ENCODE results near the gene RIC8A. TPM values are rescaled to one million over a fixed set of nuclear protein-coding genes. Genes with fewer than 3 reads are reported as not detected.

Gene RIC8A
- polyA plus RNA-seq, 1 donor from 2014 or later: 128 TPM

DNA sequence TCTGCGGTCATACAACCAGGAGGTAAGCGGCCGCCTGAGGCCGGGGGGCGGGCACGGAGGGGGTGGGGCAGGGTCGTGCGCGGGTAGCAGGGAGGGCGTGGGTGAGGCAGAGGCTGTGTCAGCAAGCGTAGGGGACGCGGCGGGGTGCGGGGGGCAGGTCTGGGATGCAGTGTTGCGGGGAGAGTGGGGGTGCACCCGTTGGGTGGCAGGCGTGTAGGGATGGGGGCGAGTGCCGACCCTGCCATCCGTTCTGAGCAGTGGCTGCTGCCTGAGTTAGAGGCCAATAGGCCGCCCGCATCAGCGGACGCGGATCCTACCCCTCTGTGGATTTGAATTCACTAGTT lies 1.4 kb downstream of the RIC8A start:
- Histone ChIP-seq H3K9ac (ENCODE audit: low read length) (peak overlapping the region; percentile 98), H3K27me3 (ENCODE audit: insufficient read depth, low read depth, low read length) (no peaks in the 10 kb centered on the region), H3K4me3 (ENCODE audit: low read length) (peak overlapping the region; percentile 97), H3K27ac (ENCODE audit: low read length) (peak overlapping the region; percentile 96), H4K20me1 (ENCODE audit: insufficient read depth) (peaks cover 3% of the 10 kb centered on the region), H3K9me3 (ENCODE audit: low read length) (no peaks in the 10 kb centered on the region), H2AFZ (ENCODE audit: low read depth, low read length) (peak overlapping the region; percentile 14), H3K4me2 (ENCODE audit: low read length) (peak overlapping the region; percentile 65), H3K79me2 (replicated peaks; ENCODE audit: insufficient read depth, low read length) (peaks cover 30% of the 10 kb centered on the region), H3F3A (ENCODE audit: insufficient read depth, low read length, poor library complexity, severe bottlenecking) (no peaks in the 10 kb centered on the region), H3K9me2 (ENCODE audit: insufficient read depth, low read length) (no peaks in the 10 kb centered on the region), H3K36me3 (ENCODE audit: insufficient read depth, low read length) (no peaks in the 10 kb centered on the region)
- TF ChIP-seq SMC3 (conservative IDR thresholded peaks at IDR 0.05; ENCODE audit: poor library complexity): no peak
- no peak for TF ChIP-seq POLR2AphosphoS5 (IDR thresholded peaks at IDR 0.05)
- no peak for TF ChIP-seq MXI1 (conservative IDR thresholded peaks at IDR 0.05; ENCODE audit: poor library complexity, severe bottlenecking)

DNA sequence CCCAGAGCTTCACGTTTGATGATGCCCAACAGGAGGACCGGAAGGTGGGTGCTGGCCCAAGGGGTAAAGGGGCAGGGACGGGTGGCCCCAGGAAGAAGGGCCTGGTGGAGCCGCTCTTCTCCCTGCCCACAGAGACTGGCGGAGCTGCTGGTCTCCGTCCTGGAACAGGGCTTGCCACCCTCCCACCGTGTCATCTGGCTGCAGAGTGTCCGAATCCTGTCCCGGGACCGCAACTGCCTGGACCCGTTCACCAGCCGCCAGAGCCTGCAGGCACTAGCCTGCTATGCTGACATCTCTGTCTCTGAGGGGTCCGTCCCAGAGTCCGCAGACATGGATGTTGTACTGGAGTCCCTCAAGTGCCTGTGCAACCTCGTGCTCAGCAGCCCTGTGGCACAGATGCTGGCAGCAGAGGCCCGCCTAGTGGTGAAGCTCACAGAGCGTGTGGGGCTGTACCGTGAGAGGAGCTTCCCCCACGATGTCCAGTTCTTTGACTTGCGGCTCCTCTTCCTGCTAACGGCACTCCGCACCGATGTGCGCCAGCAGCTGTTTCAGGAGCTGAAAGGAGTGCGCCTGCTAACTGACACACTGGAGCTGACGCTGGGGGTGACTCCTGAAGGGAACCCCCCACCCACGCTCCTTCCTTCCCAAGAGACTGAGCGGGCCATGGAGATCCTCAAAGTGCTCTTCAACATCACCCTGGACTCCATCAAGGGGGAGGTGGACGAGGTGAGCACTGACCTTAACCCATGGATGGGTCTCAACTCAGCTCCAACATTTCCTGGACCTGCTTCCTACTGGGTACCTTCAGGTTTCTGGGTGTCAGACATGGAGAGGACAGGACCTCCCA lies 2.0 kb downstream of the RIC8A start:
- peaks cover 30% of the 10 kb centered on the region for H3K79me2 ChIP-seq (replicated peaks; ENCODE audit: insufficient read depth, low read length)
- peak overlapping the region; percentile 65 for H3K4me2 ChIP-seq (ENCODE audit: low read length)
- H3K36me3 ChIP-seq (ENCODE audit: insufficient read depth, low read length): no peaks in the 10 kb centered on the region
- H4K20me1 ChIP-seq (ENCODE audit: insufficient read depth): peaks cover 3% of the 10 kb centered on the region
- no peak for TF ChIP-seq EZH2 (IDR thresholded peaks at IDR 0.05; ENCODE audit: borderline replicate concordance, insufficient read depth, low read length, poor library complexity, severe bottlenecking)
- TF ChIP-seq, protein P1, sequence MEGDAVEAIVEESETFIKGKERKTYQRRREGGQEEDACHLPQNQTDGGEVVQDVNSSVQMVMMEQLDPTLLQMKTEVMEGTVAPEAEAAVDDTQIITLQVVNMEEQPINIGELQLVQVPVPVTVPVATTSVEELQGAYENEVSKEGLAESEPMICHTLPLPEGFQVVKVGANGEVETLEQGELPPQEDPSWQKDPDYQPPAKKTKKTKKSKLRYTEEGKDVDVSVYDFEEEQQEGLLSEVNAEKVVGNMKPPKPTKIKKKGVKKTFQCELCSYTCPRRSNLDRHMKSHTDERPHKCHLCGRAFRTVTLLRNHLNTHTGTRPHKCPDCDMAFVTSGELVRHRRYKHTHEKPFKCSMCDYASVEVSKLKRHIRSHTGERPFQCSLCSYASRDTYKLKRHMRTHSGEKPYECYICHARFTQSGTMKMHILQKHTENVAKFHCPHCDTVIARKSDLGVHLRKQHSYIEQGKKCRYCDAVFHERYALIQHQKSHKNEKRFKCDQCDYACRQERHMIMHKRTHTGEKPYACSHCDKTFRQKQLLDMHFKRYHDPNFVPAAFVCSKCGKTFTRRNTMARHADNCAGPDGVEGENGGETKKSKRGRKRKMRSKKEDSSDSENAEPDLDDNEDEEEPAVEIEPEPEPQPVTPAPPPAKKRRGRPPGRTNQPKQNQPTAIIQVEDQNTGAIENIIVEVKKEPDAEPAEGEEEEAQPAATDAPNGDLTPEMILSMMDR (IDR thresholded peaks at IDR 0.05; ENCODE audit: poor library complexity, severe bottlenecking): no peak
- no peak for TF ChIP-seq MXI1 (conservative IDR thresholded peaks at IDR 0.05; ENCODE audit: poor library complexity, severe bottlenecking)
- TF ChIP-seq RAD21 (conservative IDR thresholded peaks at IDR 0.05): no peak
- TF ChIP-seq EP300 (conservative IDR thresholded peaks at IDR 0.05; ENCODE audit: poor library complexity, severe bottlenecking): no peak
- TF ChIP-seq TAF1 (IDR thresholded peaks at IDR 0.05; ENCODE audit: low read depth): no peak
- TF ChIP-seq, protein P2, sequence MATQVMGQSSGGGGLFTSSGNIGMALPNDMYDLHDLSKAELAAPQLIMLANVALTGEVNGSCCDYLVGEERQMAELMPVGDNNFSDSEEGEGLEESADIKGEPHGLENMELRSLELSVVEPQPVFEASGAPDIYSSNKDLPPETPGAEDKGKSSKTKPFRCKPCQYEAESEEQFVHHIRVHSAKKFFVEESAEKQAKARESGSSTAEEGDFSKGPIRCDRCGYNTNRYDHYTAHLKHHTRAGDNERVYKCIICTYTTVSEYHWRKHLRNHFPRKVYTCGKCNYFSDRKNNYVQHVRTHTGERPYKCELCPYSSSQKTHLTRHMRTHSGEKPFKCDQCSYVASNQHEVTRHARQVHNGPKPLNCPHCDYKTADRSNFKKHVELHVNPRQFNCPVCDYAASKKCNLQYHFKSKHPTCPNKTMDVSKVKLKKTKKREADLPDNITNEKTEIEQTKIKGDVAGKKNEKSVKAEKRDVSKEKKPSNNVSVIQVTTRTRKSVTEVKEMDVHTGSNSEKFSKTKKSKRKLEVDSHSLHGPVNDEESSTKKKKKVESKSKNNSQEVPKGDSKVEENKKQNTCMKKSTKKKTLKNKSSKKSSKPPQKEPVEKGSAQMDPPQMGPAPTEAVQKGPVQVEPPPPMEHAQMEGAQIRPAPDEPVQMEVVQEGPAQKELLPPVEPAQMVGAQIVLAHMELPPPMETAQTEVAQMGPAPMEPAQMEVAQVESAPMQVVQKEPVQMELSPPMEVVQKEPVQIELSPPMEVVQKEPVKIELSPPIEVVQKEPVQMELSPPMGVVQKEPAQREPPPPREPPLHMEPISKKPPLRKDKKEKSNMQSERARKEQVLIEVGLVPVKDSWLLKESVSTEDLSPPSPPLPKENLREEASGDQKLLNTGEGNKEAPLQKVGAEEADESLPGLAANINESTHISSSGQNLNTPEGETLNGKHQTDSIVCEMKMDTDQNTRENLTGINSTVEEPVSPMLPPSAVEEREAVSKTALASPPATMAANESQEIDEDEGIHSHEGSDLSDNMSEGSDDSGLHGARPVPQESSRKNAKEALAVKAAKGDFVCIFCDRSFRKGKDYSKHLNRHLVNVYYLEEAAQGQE (IDR thresholded peaks at IDR 0.05; ENCODE audit: borderline replicate concordance): no peak
- TF ChIP-seq POLR2AphosphoS5 (IDR thresholded peaks at IDR 0.05): no peak
- no peak for TF ChIP-seq SMC3 (conservative IDR thresholded peaks at IDR 0.05; ENCODE audit: poor library complexity)
- peak overlapping the region; percentile 96 for H3K27ac ChIP-seq (ENCODE audit: low read length)
- no peak overlapping the region for H2AFZ ChIP-seq (ENCODE audit: low read depth, low read length)
- H3K27me3 ChIP-seq (ENCODE audit: insufficient read depth, low read depth, low read length): no peaks in the 10 kb centered on the region
- H3K9ac ChIP-seq (ENCODE audit: low read length): peak overlapping the region; percentile 98
- H3F3A ChIP-seq (ENCODE audit: insufficient read depth, low read length, poor library complexity, severe bottlenecking): no peaks in the 10 kb centered on the region
- H3K9me3 ChIP-seq (ENCODE audit: low read length): no peaks in the 10 kb centered on the region
- H3K4me3 ChIP-seq (ENCODE audit: low read length): peak overlapping the region; percentile 97
- H3K9me2 ChIP-seq (ENCODE audit: insufficient read depth, low read length): no peaks in the 10 kb centered on the region
